HG03064 (cell line): Measurements from ENCODE around the gene COX7A2.

Source experiments
- ATAC-seq: cut with Tn5 transposase; IDR thresholded peaks from one replicate; pipeline ENCODE4 v1.9.1; 2021; ENCODE audit warnings: low read depth; ENCODE audit not compliant: unreplicated experiment

Gene COX7A2

GRCh38 chr6:75243333-75244062, at the start of gene COX7A2:
Gene COX7A2 (minus strand): TSS chr6:75243801. CDS start chr6:75243734, 67 bp downstream.
- peak; percentile 97 for ATAC-seq

- no peak for ATAC-seq
Measured at GRCh38 chr6:75292555-75292954, 49.0 kb upstream of the COX7A2 start.

DNA sequence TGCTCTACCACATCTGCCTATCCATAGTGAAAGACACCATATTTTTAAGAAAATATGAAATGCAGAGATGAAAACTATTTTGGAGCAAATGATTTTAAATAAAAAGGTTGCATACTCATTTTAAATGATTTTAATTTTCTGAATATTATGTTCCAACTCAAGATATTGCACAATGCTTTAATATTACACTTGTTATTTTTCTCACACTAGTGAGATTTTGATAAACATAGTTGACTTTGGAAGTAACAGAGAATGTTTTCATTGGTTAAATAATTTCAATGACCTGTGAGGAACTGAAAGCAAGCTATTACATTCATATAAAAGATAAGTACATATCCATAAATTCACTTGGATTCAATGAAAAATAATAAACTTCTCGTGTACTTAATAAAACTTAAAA, 48.1 kb upstream of the COX7A2 start:
- no peak for ATAC-seq

DNA sequence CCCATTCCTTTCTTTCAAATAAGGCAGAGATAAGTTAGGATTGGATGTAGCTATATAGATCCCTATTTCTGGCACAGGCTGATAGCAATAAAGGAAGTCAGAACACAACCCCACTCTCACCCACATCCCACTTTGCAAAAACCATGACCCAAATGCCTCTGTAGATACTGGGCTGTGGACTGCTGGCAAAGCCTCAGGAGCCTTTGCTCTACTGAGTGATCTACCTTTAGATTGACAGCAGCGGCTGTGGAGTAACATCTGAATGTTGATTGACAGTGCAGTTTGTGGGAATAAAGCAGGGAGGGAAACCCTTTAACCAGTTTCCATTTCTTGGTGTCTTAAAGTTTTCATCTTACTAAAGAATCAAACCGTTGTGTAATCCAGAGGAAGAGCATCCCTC, 47.7 kb upstream of the COX7A2 start:
- no peak for ATAC-seq

DNA sequence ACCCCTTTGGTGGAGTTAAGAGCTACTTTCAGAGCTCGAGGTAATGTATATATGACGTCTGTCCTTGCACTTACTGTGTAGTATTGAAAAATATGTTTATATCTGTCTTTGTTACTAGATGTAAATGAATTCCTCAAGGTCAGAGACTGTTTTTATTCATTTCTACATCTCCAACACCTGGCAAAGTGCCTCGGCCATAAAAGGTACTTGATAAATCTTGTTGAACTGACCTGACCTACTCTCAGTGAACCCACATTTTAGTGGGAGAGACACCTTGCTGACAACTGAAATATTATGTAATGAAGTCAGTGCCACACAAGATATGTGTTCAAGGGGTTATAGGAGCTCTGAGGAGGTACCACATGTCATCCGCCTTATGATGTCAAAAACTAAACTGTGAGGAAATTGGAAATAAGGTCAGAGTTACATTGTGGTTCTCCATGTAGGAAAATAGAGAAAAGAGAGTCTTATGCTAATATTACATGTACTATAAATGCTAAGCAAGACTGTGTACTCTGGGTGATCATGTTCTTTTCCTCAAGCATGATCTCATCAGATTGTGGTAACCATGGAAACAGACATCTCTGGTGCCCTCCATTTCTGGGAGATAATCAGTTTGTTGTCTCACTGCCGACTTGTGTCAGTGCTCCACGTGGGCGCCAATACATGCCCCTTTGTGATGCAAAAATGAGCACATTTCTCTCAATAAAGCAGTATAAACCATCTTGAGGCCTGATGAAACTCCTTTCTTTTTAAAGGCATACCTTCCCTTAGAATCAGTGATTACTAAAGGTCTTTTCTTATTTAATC, 46.7 kb upstream of the COX7A2 start:
- no peak for ATAC-seq

GRCh38 chr6:75288023-75288422, 44.4 kb upstream of the COX7A2 start:
- ATAC-seq: no peak

GRCh38 chr6:75287424-75287823, 43.8 kb upstream of the COX7A2 start:
- no peak for ATAC-seq

- no peak for ATAC-seq
Measured at GRCh38 chr6:75286955-75287354, 43.4 kb upstream of the COX7A2 start.

- peak; percentile 3 for ATAC-seq
Measured at GRCh38 chr6:75285283-75285639, 41.7 kb upstream of the COX7A2 start.

GRCh38 chr6:75284632-75285282, 41.2 kb upstream of the COX7A2 start, which contains the start of gene TMEM30A:
Gene TMEM30A (minus strand): TSS chr6:75284792. CDS start chr6:75284638, 154 bp downstream.
- peak; percentile 88 for ATAC-seq

GRCh38 chr6:75283907-75284631, 40.5 kb upstream of the COX7A2 start:
- ATAC-seq: peak; percentile 23

- no peak for ATAC-seq
Measured at GRCh38 chr6:75282706-75283105, 39.1 kb upstream of the COX7A2 start.

DNA sequence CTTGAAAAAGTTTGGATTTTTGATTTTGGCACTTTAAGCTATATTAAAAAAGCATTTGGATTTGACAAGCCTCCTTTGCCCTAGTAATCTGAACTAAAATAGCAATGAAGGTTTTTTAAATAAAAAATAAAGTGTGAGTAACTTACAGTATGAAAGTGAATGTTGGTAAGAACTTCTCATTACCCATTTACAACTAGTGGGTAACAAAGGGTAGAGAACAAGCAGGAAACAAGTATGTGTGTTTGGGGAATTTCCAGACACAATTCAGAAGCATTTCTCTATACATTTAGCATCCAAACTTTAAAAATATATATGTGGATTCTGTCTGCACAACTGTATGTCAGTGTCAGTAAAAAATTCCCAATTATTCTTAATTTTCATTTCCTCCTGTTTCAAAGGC, 38.1 kb upstream of the COX7A2 start:
- ATAC-seq: peak; percentile 21

- ATAC-seq: no peak
Measured at GRCh38 chr6:75280131-75280855, 36.7 kb upstream of the COX7A2 start.

GRCh38 chr6:75279418-75279817, 35.8 kb upstream of the COX7A2 start:
- no peak for ATAC-seq

DNA sequence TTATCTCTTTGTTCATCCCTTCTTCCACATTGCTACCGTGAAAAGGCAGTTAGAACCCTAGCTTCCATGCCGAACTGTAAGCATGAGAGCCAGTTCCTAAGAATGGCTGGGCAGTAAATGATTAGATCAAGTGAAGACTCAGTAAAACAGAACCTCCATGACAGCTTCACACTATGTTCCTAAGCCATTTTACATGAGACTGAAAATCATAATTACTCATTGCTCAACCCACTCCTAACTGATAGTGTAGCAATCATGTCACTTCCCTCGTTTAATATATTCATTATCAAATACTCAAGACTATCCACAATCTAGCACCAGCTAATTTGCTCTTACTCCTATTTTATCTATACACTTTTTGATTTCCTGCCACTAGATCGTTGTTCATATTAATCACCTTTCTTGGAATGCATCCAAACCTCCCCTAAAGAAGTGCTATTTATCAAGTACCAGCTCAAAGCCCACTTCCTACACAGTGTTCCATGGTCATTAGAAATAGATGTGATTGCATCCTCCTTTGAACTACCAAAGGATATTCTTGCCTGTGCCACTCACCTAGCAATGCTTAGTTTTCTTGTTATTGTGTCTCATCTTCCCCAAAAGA, 35.0 kb upstream of the COX7A2 start:
- no peak for ATAC-seq

DNA sequence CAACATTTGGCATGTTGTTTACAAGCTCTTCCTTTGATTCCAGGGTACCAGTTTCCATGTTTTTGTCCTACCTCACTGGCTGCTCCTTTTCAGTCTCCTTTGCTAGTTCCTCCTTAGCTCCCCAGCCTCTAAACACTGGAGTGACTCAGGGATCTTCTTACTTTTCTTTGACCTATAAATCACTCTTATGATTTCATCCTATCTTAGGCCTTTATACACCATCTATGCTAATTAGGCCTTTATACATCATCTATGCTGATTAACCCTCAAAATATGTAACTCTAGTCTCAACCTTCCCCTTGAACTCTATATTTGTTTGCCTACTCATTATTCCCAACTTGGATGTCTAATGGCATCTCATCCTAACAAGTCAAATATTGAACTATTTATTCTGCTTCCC, 31.5 kb upstream of the COX7A2 start:
- ATAC-seq: no peak

GRCh38 chr6:75273009-75273408, 29.4 kb upstream of the COX7A2 start:
- ATAC-seq: no peak

GRCh38 chr6:75272145-75272840, 28.7 kb upstream of the COX7A2 start:
- ATAC-seq: no peak
